Breast epithelium (tissue), 3 donors: Measurements from ENCODE around the gene ZNF473.
A peak's percentile ranks its signal among the peaks of the same experiment; 100 is the strongest.

Experiments
- POLR2A ChIP-seq: fragments of 450-650 bp; IDR thresholded peaks from one replicate; pipeline ENCODE4 v1.6.1; 2016; ENCODE audit warnings: antibody characterized with exemption, mild to moderate bottlenecking, moderate library complexity
- TF ChIP-seq, protein P1 (sequence below), 3 donors: fragments of 450-650 bp; IDR thresholded peaks; one replicate each; pipeline ENCODE4 v1.5.1; 2016 to 2017; ENCODE audit warnings: antibody characterized with exemption in 3 of 3, mild to moderate bottlenecking in 3 of 3, moderate library complexity in 3 of 3

DNA sequence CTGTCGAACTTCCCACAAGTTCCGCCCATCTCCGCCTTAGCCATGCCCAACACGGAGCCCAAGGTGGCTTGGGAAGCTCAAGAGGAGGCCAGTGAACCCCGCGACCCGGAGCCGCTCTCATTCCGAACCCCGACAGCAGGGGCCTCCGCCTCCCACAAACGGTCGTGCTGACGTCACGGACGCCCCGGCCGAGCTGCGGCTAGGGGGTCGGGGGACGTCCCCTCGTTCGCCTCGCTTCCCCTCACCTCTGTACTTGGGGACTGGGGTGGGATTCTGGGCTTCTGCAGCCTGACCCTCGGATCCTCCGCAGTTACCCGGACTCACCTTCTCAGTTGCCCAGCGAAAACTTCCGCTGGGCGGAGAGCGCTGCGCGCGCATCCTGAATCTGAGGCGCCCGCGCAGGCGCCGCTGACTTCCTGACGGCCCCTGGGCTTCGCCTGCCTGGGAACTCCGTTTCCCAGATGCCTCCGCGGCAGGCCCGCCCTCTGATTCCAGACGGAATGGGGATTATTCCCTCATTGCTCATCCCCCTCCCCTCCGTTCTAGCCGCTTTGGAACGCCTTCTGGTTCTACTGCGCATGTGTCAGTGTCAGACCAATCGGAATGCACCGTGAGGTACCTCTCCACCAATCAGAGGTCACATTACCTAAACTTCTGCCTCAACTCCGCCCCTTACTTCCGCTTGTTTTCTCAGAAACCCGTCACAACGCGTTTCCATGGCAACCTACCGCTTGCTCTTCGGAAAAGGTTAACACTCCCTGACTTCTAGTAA lies 597 bp upstream of the ZNF473 start, which contains the start of gene VRK3:
- TF ChIP-seq, protein P1, sequence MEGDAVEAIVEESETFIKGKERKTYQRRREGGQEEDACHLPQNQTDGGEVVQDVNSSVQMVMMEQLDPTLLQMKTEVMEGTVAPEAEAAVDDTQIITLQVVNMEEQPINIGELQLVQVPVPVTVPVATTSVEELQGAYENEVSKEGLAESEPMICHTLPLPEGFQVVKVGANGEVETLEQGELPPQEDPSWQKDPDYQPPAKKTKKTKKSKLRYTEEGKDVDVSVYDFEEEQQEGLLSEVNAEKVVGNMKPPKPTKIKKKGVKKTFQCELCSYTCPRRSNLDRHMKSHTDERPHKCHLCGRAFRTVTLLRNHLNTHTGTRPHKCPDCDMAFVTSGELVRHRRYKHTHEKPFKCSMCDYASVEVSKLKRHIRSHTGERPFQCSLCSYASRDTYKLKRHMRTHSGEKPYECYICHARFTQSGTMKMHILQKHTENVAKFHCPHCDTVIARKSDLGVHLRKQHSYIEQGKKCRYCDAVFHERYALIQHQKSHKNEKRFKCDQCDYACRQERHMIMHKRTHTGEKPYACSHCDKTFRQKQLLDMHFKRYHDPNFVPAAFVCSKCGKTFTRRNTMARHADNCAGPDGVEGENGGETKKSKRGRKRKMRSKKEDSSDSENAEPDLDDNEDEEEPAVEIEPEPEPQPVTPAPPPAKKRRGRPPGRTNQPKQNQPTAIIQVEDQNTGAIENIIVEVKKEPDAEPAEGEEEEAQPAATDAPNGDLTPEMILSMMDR (IDR thresholded peaks at IDR 0.05) = peak in 1 of 3 donors; percentile 25
- peak; percentile 60 for TF ChIP-seq POLR2A
